HEK293 (cell line): ENCODE data around the gene KANK4.

Source experiments
- CTCF ChIA-PET: fragments of 350-600 bp; formaldehyde crosslinking; extraction: SDS; loops from one replicate; lab custom pipeline; 2021; ENCODE audit warnings: antibody characterized with exemption; lab: Yijun Ruan, JAX
- POLR2A ChIA-PET: fragments of 300-600 bp; formaldehyde crosslinking; extraction: SDS; loops from one replicate; lab custom pipeline; 2020; ENCODE audit warnings: antibody characterized with exemption, inconsistent platforms; lab: Yijun Ruan, JAX
- H3K27ac ChIP-seq: fragments of 200-500 bp; sonication (Bioruptor generic); 2 replicates; pipeline ENCODE4 v1.5.1; 2014; ENCODE audit warnings: low read depth, low read length, control low read depth, inconsistent platforms; ENCODE audit errors: extremely low read depth
- H3K36me3 ChIP-seq, 2 experiments: fragments of 200-500 bp in 1 of 2; sonication (Bioruptor generic) in 1 of 2; 1 replicate in 1 of 2; 2 replicates in 1 of 2; pipeline ENCODE4 v1.5.1; 2014 to 2017; ENCODE audit warnings: inconsistent platforms in 2 of 2, low read length in 2 of 2; ENCODE audit not compliant: control insufficient read depth in 2 of 2, insufficient read depth in 1 of 2
- H3K4me1 ChIP-seq: fragments of 200-500 bp; sonication (Bioruptor generic); 2 replicates; pipeline ENCODE4 v1.5.1; 2014; ENCODE audit warnings: mild to moderate bottlenecking, low read length, inconsistent platforms; ENCODE audit not compliant: control insufficient read depth, insufficient read depth
- H3K4me3 ChIP-seq: 2 replicates; pipeline ENCODE4 v1.5.1; 2011; ENCODE audit warnings: low read depth, mild to moderate bottlenecking, control low read depth, low read length, moderate library complexity
- H3K9me3 ChIP-seq: fragments of 200-500 bp; sonication (Bioruptor generic); 2 replicates; pipeline ENCODE4 v1.5.1; 2014; ENCODE audit warnings: low read depth, low read length, inconsistent platforms; ENCODE audit not compliant: control insufficient read depth, insufficient read depth
- BCL6B ChIP-seq: fragments of 450-650 bp; formaldehyde crosslinking; IDR thresholded peaks from 2 replicates; pipeline ENCODE4 v1.5.1; 2017; ENCODE audit warnings: missing biosample characterization, missing genetic modification characterization
- GLI2 ChIP-seq: fragments of 450-650 bp; formaldehyde crosslinking; IDR thresholded peaks from 2 replicates; pipeline ENCODE4; 2017; ENCODE audit warnings: missing biosample characterization, missing genetic modification characterization, low read depth, borderline replicate concordance
- HIC1 ChIP-seq: fragments of 450-650 bp; formaldehyde crosslinking; IDR thresholded peaks from 2 replicates; pipeline ENCODE4 v1.5.1; 2016; ENCODE audit warnings: missing biosample characterization, missing genetic modification characterization
- KLF7 ChIP-seq: fragments of 450-650 bp; formaldehyde crosslinking; IDR thresholded peaks from 2 replicates; pipeline ENCODE4 v1.5.1; 2016; ENCODE audit warnings: missing biosample characterization, missing genetic modification characterization, borderline replicate concordance
- OSR2 ChIP-seq: fragments of 450-650 bp; formaldehyde crosslinking; IDR thresholded peaks from 2 replicates; pipeline ENCODE4 v1.5.1; 2016; ENCODE audit warnings: missing biosample characterization, missing genetic modification characterization
- ZBTB21 ChIP-seq: fragments of 450-650 bp; formaldehyde crosslinking; IDR thresholded peaks from 2 replicates; pipeline ENCODE4 v1.5.1; 2017; ENCODE audit warnings: missing biosample characterization, missing genetic modification characterization
- ZBTB26 ChIP-seq: fragments of 450-650 bp; formaldehyde crosslinking; optimal IDR thresholded peaks from 2 replicates; pipeline ENCODE3; 2016; ENCODE audit warnings: missing biosample characterization, mild to moderate bottlenecking, missing genetic modification characterization
- ZBTB49 ChIP-seq: fragments of 450-650 bp; formaldehyde crosslinking; IDR thresholded peaks from 2 replicates; pipeline ENCODE4 v1.5.1; 2016; ENCODE audit warnings: missing biosample characterization, missing genetic modification characterization, low read depth
- ZNF112 ChIP-seq: fragments of 450-650 bp; formaldehyde crosslinking; IDR thresholded peaks from 2 replicates; pipeline ENCODE4 v1.5.0; 2017; ENCODE audit warnings: missing biosample characterization, missing genetic modification characterization
- ZNF184 ChIP-seq: fragments of 450-650 bp; IDR thresholded peaks from 2 replicates; pipeline ENCODE4 v1.5.1; 2018; ENCODE audit warnings: missing biosample characterization, mild to moderate bottlenecking, missing genetic modification characterization
- ZNF221 ChIP-seq: fragments of 450-650 bp; formaldehyde crosslinking; IDR thresholded peaks from 2 replicates; pipeline ENCODE4 v1.5.1; 2017; ENCODE audit warnings: missing biosample characterization, missing genetic modification characterization, borderline replicate concordance
- ZNF280D ChIP-seq: fragments of 450-650 bp; formaldehyde crosslinking; IDR thresholded peaks from 2 replicates; pipeline ENCODE4 v1.5.1; 2016; ENCODE audit warnings: missing biosample characterization, missing genetic modification characterization
- ZNF335 ChIP-seq: fragments of 450-650 bp; formaldehyde crosslinking; conservative IDR thresholded peaks from 2 replicates; pipeline ENCODE4 v1.5.1; 2016; ENCODE audit warnings: missing biosample characterization, missing genetic modification characterization
- ZNF423 ChIP-seq: fragments of 450-650 bp; formaldehyde crosslinking; IDR thresholded peaks from 2 replicates; pipeline ENCODE4 v1.5.1; 2016; ENCODE audit warnings: missing biosample characterization, missing genetic modification characterization
- ZNF48 ChIP-seq: fragments of 450-650 bp; formaldehyde crosslinking; IDR thresholded peaks from 2 replicates; pipeline ENCODE4 v1.5.1; 2016; ENCODE audit warnings: missing biosample characterization, missing genetic modification characterization
- ZNF558 ChIP-seq: fragments of 450-650 bp; formaldehyde crosslinking; IDR thresholded peaks from 2 replicates; pipeline ENCODE4 v1.5.1; 2016; ENCODE audit warnings: missing biosample characterization, missing genetic modification characterization
- ZNF610 ChIP-seq: fragments of 450-650 bp; formaldehyde crosslinking; IDR thresholded peaks from 2 replicates; pipeline ENCODE4 v1.5.1; 2016; ENCODE audit warnings: missing biosample characterization, missing genetic modification characterization, borderline replicate concordance
- ZNF664 ChIP-seq: fragments of 450-650 bp; formaldehyde crosslinking; IDR thresholded peaks from 2 replicates; pipeline ENCODE4 v1.5.1; 2016; ENCODE audit warnings: missing biosample characterization, missing genetic modification characterization
- ZNF692 ChIP-seq: fragments of 450-650 bp; formaldehyde crosslinking; IDR thresholded peaks from 2 replicates; pipeline ENCODE4 v1.5.1; 2016; ENCODE audit warnings: missing biosample characterization, missing genetic modification characterization
- ZNF785 ChIP-seq: fragments of 450-650 bp; formaldehyde crosslinking; IDR thresholded peaks from 2 replicates; pipeline ENCODE4 v1.5.1; 2016; ENCODE audit warnings: missing biosample characterization, missing genetic modification characterization
- ZSCAN30 ChIP-seq: fragments of 450-650 bp; IDR thresholded peaks from 2 replicates; pipeline ENCODE4 v1.5.1; 2018; ENCODE audit warnings: missing biosample characterization, mild to moderate bottlenecking, missing genetic modification characterization, moderate library complexity

Gene KANK4

GRCh38 chr1:62269851-62270495 lies 49.3 kb downstream of the KANK4 start:
- no peak for TF ChIP-seq ZNF558 (tag by site-specific recombination)
- no peak for TF ChIP-seq ZNF785
- no peak for TF ChIP-seq ZNF335 (tag by site-specific recombination)
- TF ChIP-seq HIC1, result no peak
- TF ChIP-seq ZNF221, result no peak
- no peak for TF ChIP-seq ZNF610
- TF ChIP-seq ZBTB21, result no peak
- no peak for TF ChIP-seq ZNF184
- no peak for TF ChIP-seq ZNF48
- no peak for TF ChIP-seq KLF7 (tag by site-specific recombination)
- TF ChIP-seq ZNF280D (tag by site-specific recombination), result no peak
- CTCF ChIA-PET, result interaction anchor here (0.5 kb wide), 1 partner anchor 121 kb away, joined by 4 read pairs; no protein-coding TSS in a partner anchor
- POLR2A ChIA-PET, result no interaction called here
- no peaks in the 10 kb centered on the region for H3K4me1 ChIP-seq
- no peak overlapping the region for H3K27ac ChIP-seq
- H3K9me3 ChIP-seq, result no peaks in the 10 kb centered on the region
- no peaks in the 10 kb centered on the region for H3K36me3 ChIP-seq
- no peak overlapping the region for H3K4me3 ChIP-seq

- ChIA-PET POLR2A (no interaction called here), CTCF (no interaction called here)
- TF ChIP-seq ZNF664 (tag by site-specific recombination), result peak; percentile 72; the same call in 1 of the 2 replicates
- no peak for TF ChIP-seq ZNF692 (tag by site-specific recombination)
- no peaks in the 10 kb centered on the region for H3K4me1 ChIP-seq
- H3K27ac ChIP-seq, result no peak overlapping the region
- H3K4me3 ChIP-seq, result no peak overlapping the region
- no peaks in the 10 kb centered on the region for H3K9me3 ChIP-seq
- H3K36me3 ChIP-seq, result no peaks in the 10 kb centered on the region
These were observed 49.8 kb downstream of the KANK4 start for GRCh38 chr1:62269439-62269838.

- Histone ChIP-seq H3K27ac (no peak overlapping the region), H3K4me3 (no peak overlapping the region), H3K36me3 (no peaks in the 10 kb centered on the region), H3K4me1 (no peaks in the 10 kb centered on the region), H3K9me3 (no peaks in the 10 kb centered on the region)
- ChIA-PET POLR2A (no interaction called here), CTCF (interaction anchor here (0.6 kb wide), 1 partner anchor 161 kb away, joined by 3 read pairs; no protein-coding TSS in a partner anchor)
- TF ChIP-seq ZNF423 (tag by site-specific recombination) (no peak), ZNF112 (no peak), ZSCAN30 (tag by site-specific recombination) (no peak), GLI2 (tag by site-specific recombination) (no peak), ZBTB26 (no peak), BCL6B (tag by site-specific recombination) (no peak), ZBTB49 (no peak), OSR2 (tag by site-specific recombination) (no peak)
These were observed 50.9 kb downstream of the KANK4 start for GRCh38 chr1:62268315-62268714.
